ENCODE measurements around the gene CRYGA. TPM values are rescaled to one million over a fixed set of nuclear protein-coding genes. Genes with fewer than 3 reads are reported as not detected.

CRYGA gene
- total RNA-seq, 1 donor from 2014 or later: not detected

GRCh38 chr2:208175840-208176153 lies 12.4 kb upstream of the CRYGA start:
- DNase-seq (ENCODE audit: low spot score in 2 of 2): no peak
- H3K9me3 ChIP-seq: no peaks in the 10 kb centered on the region
- no peak for TF ChIP-seq CTCF (IDR thresholded peaks at IDR 0.05)
- H3K4me3 ChIP-seq: no peak overlapping the region
- H3K4me1 ChIP-seq: no peaks in the 10 kb centered on the region
- no peaks in the 10 kb centered on the region for H3K27me3 ChIP-seq
- H3K27ac ChIP-seq: no peak overlapping the region
- no peaks in the 10 kb centered on the region for H3K36me3 ChIP-seq
- intact Hi-C loops (cut with DNase I): loop anchor here (1.0 kb wide), 2 partner anchors 80 to 91 kb away; partner anchors contain the start of genes IDH1 and PIKFYVE

- H3K27ac ChIP-seq: no peak overlapping the region
- intact Hi-C loops (cut with DNase I): loop anchor here (1.0 kb wide), 2 partner anchors 80 to 91 kb away; partner anchors contain the start of genes IDH1 and PIKFYVE
- peak; percentile 35 to 88 for DNase-seq (ENCODE audit: low spot score in 2 of 2)
- no peaks in the 10 kb centered on the region for H3K27me3 ChIP-seq
- H3K4me1 ChIP-seq: no peaks in the 10 kb centered on the region
- peak; percentile 61 to 87 (median 78) for TF ChIP-seq CTCF (IDR thresholded peaks at IDR 0.05)
- no peaks in the 10 kb centered on the region for H3K36me3 ChIP-seq
- H3K9me3 ChIP-seq: no peaks in the 10 kb centered on the region
- no peak overlapping the region for H3K4me3 ChIP-seq
Observed at GRCh38 chr2:208175069-208175839, 11.9 kb upstream of the CRYGA start.

GRCh38 chr2:208174144-208174543 lies 10.8 kb upstream of the CRYGA start:
- TF ChIP-seq CTCF (IDR thresholded peaks at IDR 0.05): no peak
- intact Hi-C loops (cut with DNase I): no loop called here
- Histone ChIP-seq H3K27ac (no peak overlapping the region), H3K27me3 (no peaks in the 10 kb centered on the region), H3K9me3 (no peaks in the 10 kb centered on the region), H3K36me3 (no peaks in the 10 kb centered on the region), H3K4me1 (no peaks in the 10 kb centered on the region), H3K4me3 (no peak overlapping the region)
- no peak for DNase-seq (ENCODE audit: low spot score in 2 of 2)

- DNase-seq (ENCODE audit: low spot score in 2 of 2): no peak
- Histone ChIP-seq H3K27ac (no peak overlapping the region), H3K9me3 (no peaks in the 10 kb centered on the region), H3K36me3 (no peaks in the 10 kb centered on the region), H3K4me1 (peaks cover 0 to 2% of the 10 kb centered on the region in 2 donors), H3K27me3 (no peaks in the 10 kb centered on the region), H3K4me3 (no peak overlapping the region)
- intact Hi-C loops (cut with DNase I): no loop called here
- TF ChIP-seq CTCF (IDR thresholded peaks at IDR 0.05): no peak
Observed at GRCh38 chr2:208172125-208172524, 8.7 kb upstream of the CRYGA start.

- peaks cover 0 to 2% of the 10 kb centered on the region in 2 donors for H3K4me1 ChIP-seq
- H3K27me3 ChIP-seq: no peaks in the 10 kb centered on the region
- intact Hi-C loops (cut with DNase I): no loop called here
- H3K36me3 ChIP-seq: no peaks in the 10 kb centered on the region
- no peak for DNase-seq (ENCODE audit: low spot score in 2 of 2)
- H3K4me3 ChIP-seq: no peak overlapping the region
- H3K27ac ChIP-seq: no peak overlapping the region
- H3K9me3 ChIP-seq: no peaks in the 10 kb centered on the region
- no peak for TF ChIP-seq CTCF (IDR thresholded peaks at IDR 0.05)
Observed at GRCh38 chr2:208164951-208165755, 1.8 kb upstream of the CRYGA start.

All from ascending aorta (tissue), 2 donors.